Glutamatergic neuron (in vitro differentiated cells): Measurements from ENCODE around the gene LRRC10. TPM values are rescaled to one million over a fixed set of nuclear protein-coding genes. Genes with fewer than 3 reads are reported as not detected.
"Not testable (repeated sequence)": the region's sequence is repeated elsewhere in the genome, so short reads cannot be mapped to it uniquely, and the experiment has no call there.

Experiments used
- DNase-seq: peaks from one replicate; pipeline ENCODE4 v3.0.0; 2022
- H3K27ac Mint-ChIP-seq: one replicate; pipeline ENCODE4 v1.8.0; 2020; ENCODE audit warnings: mild to moderate bottlenecking, mixed read lengths, inconsistent platforms; ENCODE audit not compliant: unreplicated experiment
- H3K27me3 Mint-ChIP-seq: one replicate; pipeline ENCODE4 v1.8.0; 2020; ENCODE audit warnings: mild to moderate bottlenecking, moderate library complexity, mixed read lengths, inconsistent platforms; ENCODE audit not compliant: unreplicated experiment
- H3K36me3 Mint-ChIP-seq: one replicate; pipeline ENCODE4 v1.8.0; 2020; ENCODE audit warnings: mild to moderate bottlenecking, mixed read lengths, inconsistent platforms; ENCODE audit not compliant: unreplicated experiment
- H3K4me1 Mint-ChIP-seq: one replicate; pipeline ENCODE4 v1.8.0; 2020; ENCODE audit warnings: mild to moderate bottlenecking, low read depth, mixed read lengths, inconsistent platforms; ENCODE audit not compliant: unreplicated experiment
- H3K4me3 Mint-ChIP-seq: one replicate; pipeline ENCODE4 v1.8.0; 2020; ENCODE audit warnings: mild to moderate bottlenecking, mixed read lengths, inconsistent platforms; ENCODE audit not compliant: unreplicated experiment
- H3K9me3 Mint-ChIP-seq: one replicate; pipeline ENCODE4 v1.8.0; 2020; ENCODE audit warnings: mild to moderate bottlenecking, moderate library complexity, mixed read lengths, inconsistent platforms; ENCODE audit not compliant: unreplicated experiment
- total RNA-seq: library from RNA; stranded (reverse); fragmentation: NEBNext Ultra II Directional; extraction: Animal tissue kit (Norgen Biotek cat#: 25700); gene quantifications from one replicate; pipeline ENCODE4 v1.2.1, GENCODE V29; 2021; ENCODE audit not compliant: unreplicated experiment
- TF ChIP-seq, protein P1 (sequence below): fragments of 200-600 bp; sonication (generic); IDR thresholded peaks from one replicate; pipeline ENCODE4 v1.5.0; 2021; ENCODE audit not compliant: partially characterized antibody, unreplicated experiment

The LRRC10 gene
- total RNA-seq, 1 donor from 2014 or later = not detected

DNA sequence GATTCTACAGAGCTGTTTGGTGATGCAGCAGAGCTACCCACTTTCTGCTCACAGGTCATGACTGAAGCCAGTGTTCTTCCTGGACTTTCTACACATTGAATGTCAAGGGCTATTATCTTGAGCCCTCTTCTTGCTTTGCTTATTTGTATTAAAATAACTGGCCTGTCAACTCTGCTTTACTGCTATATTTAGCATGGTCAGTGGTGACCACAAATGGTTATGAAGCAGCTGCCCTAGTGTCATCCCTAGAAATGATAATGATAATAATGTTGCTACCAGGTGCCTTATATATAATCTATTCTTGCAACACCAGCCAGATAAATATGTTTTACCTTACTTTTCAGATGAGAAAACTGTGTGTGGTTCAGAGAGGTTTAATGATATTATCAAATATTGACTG, 2.6 kb upstream of the LRRC10 start:
- H3K4me3 Mint-ChIP-seq = no peak overlapping the region
- DNase-seq = no peak
- TF ChIP-seq, protein P1, sequence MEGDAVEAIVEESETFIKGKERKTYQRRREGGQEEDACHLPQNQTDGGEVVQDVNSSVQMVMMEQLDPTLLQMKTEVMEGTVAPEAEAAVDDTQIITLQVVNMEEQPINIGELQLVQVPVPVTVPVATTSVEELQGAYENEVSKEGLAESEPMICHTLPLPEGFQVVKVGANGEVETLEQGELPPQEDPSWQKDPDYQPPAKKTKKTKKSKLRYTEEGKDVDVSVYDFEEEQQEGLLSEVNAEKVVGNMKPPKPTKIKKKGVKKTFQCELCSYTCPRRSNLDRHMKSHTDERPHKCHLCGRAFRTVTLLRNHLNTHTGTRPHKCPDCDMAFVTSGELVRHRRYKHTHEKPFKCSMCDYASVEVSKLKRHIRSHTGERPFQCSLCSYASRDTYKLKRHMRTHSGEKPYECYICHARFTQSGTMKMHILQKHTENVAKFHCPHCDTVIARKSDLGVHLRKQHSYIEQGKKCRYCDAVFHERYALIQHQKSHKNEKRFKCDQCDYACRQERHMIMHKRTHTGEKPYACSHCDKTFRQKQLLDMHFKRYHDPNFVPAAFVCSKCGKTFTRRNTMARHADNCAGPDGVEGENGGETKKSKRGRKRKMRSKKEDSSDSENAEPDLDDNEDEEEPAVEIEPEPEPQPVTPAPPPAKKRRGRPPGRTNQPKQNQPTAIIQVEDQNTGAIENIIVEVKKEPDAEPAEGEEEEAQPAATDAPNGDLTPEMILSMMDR = no peak
- peaks cover 21% of the 10 kb centered on the region for H3K4me1 Mint-ChIP-seq
- no peak overlapping the region for H3K27ac Mint-ChIP-seq
- peaks cover 5% of the 10 kb centered on the region for H3K9me3 Mint-ChIP-seq
- peaks cover 2% of the 10 kb centered on the region for H3K27me3 Mint-ChIP-seq
- H3K36me3 Mint-ChIP-seq = no peaks in the 10 kb centered on the region

DNA sequence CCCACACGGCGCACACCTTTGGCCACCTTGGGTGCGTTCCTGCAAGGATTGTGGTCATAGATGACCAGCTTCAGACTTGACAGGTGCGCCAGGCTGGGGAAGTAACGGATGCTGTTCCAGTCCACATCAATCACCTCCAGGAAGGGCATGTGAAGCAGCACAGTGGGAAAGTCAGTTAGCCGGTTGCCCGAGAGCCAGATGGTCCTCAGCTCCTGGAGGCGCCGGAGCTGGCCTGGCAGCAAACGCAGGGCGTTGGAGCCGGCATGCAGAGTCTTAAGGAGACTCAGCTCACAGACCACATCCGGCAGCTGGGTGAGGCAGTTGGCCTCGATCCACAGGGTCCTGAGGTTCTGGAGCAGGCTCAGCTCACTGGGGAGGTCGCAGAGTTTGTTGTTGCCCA, 581 bp downstream of the LRRC10 start:
- Mint-ChIP-seq H3K27me3 (no peaks in the 10 kb centered on the region), H3K27ac (no peak overlapping the region), H3K9me3 (no peaks in the 10 kb centered on the region), H3K36me3 (no peaks in the 10 kb centered on the region), H3K4me1 (peaks cover 5% of the 10 kb centered on the region), H3K4me3 (no peak overlapping the region)
- no peak for DNase-seq
- TF ChIP-seq, protein P1 = no peak

DNA sequence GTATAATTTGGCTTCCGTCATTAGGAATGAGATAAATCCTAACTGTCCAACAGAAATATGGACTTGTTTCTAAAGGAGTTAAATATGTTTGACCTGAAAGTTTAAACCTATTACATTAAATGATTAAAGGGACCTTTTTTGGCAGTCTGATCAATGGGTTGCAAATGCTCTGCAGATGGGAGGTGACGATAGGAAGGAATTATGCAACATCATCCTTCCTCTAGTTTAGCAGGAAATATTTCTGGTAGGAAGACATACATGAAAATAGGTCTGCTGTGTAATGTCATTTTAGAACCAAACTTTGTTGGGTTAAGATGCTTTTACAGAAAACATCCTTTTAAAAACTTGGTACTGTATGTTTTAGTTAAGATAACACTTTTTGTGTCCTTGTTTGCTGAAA, 2.6 kb downstream of the LRRC10 start:
- TF ChIP-seq, protein P1 = no peak
- DNase-seq = no peak
- Mint-ChIP-seq H3K36me3 (no peaks in the 10 kb centered on the region), H3K4me1 (peaks cover 7% of the 10 kb centered on the region), H3K9me3 (no peaks in the 10 kb centered on the region), H3K27me3 (no peaks in the 10 kb centered on the region), H3K27ac (no peak overlapping the region), H3K4me3 (no peak overlapping the region)

DNA sequence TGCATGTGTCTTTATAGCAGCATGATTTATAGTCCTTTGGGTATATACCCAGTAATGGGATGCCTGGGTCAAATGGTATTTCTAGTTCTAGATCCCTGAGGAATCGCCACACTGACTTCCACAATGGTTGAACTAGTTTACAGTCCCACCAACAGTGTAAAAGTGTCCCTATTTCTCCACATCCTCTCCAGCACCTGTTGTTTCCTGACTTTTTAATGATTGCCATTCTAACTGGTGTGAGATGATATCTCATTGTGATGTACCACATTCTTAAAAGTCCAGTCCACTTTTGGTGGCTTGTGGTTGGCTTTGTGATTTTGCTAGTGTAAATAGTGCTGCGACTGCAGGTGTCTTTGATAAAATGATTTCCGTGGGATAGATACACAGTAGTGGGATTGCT, 6.4 kb downstream of the LRRC10 start:
- not testable (repeated sequence) for H3K27ac Mint-ChIP-seq, H3K9me3 Mint-ChIP-seq, H3K27me3 Mint-ChIP-seq, DNase-seq, H3K4me3 Mint-ChIP-seq, H3K36me3 Mint-ChIP-seq, H3K4me1 Mint-ChIP-seq

DNA sequence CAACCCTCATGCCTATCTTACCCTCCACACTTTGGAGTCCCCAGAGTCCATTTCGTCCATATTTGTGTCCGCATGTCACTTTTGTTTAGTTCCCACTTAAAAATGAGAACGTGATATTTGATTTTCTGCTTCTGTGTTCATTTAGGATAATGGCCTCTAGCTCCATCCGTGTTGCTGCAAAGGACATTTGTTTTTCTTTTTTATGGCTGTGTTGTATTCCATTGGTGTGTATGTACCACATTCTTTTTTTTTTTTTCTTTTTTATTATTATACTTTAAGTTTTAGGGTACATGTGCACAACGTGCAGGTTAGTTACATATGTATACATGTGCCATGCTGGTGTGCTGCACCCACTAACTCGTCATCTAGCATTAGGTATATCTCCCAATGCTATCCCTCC, 7.2 kb downstream of the LRRC10 start:
- not testable (repeated sequence) for H3K9me3 Mint-ChIP-seq

DNA sequence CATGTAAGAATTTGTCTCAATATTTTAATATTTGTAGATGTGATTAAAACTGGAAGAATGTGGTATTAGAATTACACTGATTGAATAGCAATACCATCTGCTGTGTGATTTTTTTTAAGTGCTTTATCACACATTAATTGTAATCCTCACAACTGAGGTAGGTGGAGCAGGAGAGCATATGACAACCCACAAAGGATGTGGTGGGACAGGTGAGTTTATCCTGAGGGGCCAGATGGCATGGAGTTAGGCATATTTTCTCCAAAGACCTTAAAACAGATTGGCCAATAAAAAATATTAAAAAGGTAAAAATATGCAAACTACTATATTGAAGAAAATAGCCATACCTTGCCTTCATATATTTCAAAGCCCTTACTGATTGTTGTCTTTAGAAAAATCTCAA, 7.8 kb downstream of the LRRC10 start:
- no peak overlapping the region for H3K4me3 Mint-ChIP-seq
- peaks cover 1% of the 10 kb centered on the region for H3K9me3 Mint-ChIP-seq
- H3K4me1 Mint-ChIP-seq = peaks cover 3% of the 10 kb centered on the region
- no peaks in the 10 kb centered on the region for H3K27me3 Mint-ChIP-seq
- no peak overlapping the region for H3K27ac Mint-ChIP-seq
- H3K36me3 Mint-ChIP-seq = no peaks in the 10 kb centered on the region
- no peak for DNase-seq
- TF ChIP-seq, protein P1 = no peak

More for the DNA sequence above, 7.2 kb downstream of the LRRC10 start:
- not testable (repeated sequence) for H3K27me3 Mint-ChIP-seq, H3K36me3 Mint-ChIP-seq, DNase-seq, H3K4me3 Mint-ChIP-seq, H3K27ac Mint-ChIP-seq, H3K4me1 Mint-ChIP-seq
